ENCODE results near the gene RPS15A.
"Not testable (repeated sequence)": the region's sequence is repeated elsewhere in the genome, so short reads cannot be mapped to it uniquely, and the experiment has no call there.

Gene RPS15A

GRCh38 chr16:18783430-18784341 is 6.4 kb downstream of the RPS15A start:
- Mint-ChIP-seq H3K36me3 (ENCODE audit: low read depth) (peaks cover 56% of the 10 kb centered on the region), H3K9me3 (no peaks in the 10 kb centered on the region), H3K4me1 (ENCODE audit: low read depth) (peaks cover 38% of the 10 kb centered on the region), H3K27me3 (ENCODE audit: low read depth) (no peaks in the 10 kb centered on the region), H3K4me3 (no peak overlapping the region), H3K27ac (no peak overlapping the region)
- no peak for DNase-seq (ENCODE audit: low spot score)

- H3K36me3 Mint-ChIP-seq (ENCODE audit: low read depth) = peaks cover 49% of the 10 kb centered on the region
- H3K4me1 Mint-ChIP-seq (ENCODE audit: low read depth) = peaks cover 29% of the 10 kb centered on the region
- H3K9me3 Mint-ChIP-seq = no peaks in the 10 kb centered on the region
- no peak overlapping the region for H3K4me3 Mint-ChIP-seq
- no peak overlapping the region for H3K27ac Mint-ChIP-seq
- H3K27me3 Mint-ChIP-seq (ENCODE audit: low read depth) = no peaks in the 10 kb centered on the region
- no peak for DNase-seq (ENCODE audit: low spot score)
Measured at GRCh38 chr16:18782697-18783429, 7.3 kb downstream of the RPS15A start.

GRCh38 chr16:18781232-18781631 is 8.9 kb downstream of the RPS15A start:
- H3K27me3 Mint-ChIP-seq (ENCODE audit: low read depth); DNase-seq (ENCODE audit: low spot score); H3K4me3 Mint-ChIP-seq; H3K9me3 Mint-ChIP-seq; H3K27ac Mint-ChIP-seq: not testable (repeated sequence)
- Mint-ChIP-seq H3K36me3 (ENCODE audit: low read depth) (peaks cover 38% of the 10 kb centered on the region), H3K4me1 (ENCODE audit: low read depth) (peaks cover 20% of the 10 kb centered on the region)

- not testable (repeated sequence) for H3K27me3 Mint-ChIP-seq (ENCODE audit: low read depth); H3K27ac Mint-ChIP-seq; H3K9me3 Mint-ChIP-seq; H3K4me3 Mint-ChIP-seq; DNase-seq (ENCODE audit: low spot score)
- Mint-ChIP-seq H3K4me1 (ENCODE audit: low read depth) (peaks cover 16% of the 10 kb centered on the region), H3K36me3 (ENCODE audit: low read depth) (peaks cover 31% of the 10 kb centered on the region)
Measured at GRCh38 chr16:18780460-18781026, 9.6 kb downstream of the RPS15A start.

GRCh38 chr16:18777664-18778063 is 12.5 kb downstream of the RPS15A start:
- H3K27me3 Mint-ChIP-seq (ENCODE audit: low read depth); H3K27ac Mint-ChIP-seq; H3K9me3 Mint-ChIP-seq; DNase-seq (ENCODE audit: low spot score); H3K4me3 Mint-ChIP-seq; H3K36me3 Mint-ChIP-seq (ENCODE audit: low read depth); H3K4me1 Mint-ChIP-seq (ENCODE audit: low read depth): not testable (repeated sequence)

GRCh38 chr16:18776334-18776733 is 13.8 kb downstream of the RPS15A start:
- H3K4me1 Mint-ChIP-seq (ENCODE audit: low read depth); H3K27ac Mint-ChIP-seq; H3K27me3 Mint-ChIP-seq (ENCODE audit: low read depth); H3K4me3 Mint-ChIP-seq; DNase-seq (ENCODE audit: low spot score); H3K9me3 Mint-ChIP-seq: not testable (repeated sequence)
- H3K36me3 Mint-ChIP-seq (ENCODE audit: low read depth) = peaks cover 10% of the 10 kb centered on the region

- not testable (repeated sequence) for DNase-seq (ENCODE audit: low spot score); H3K27me3 Mint-ChIP-seq (ENCODE audit: low read depth); H3K27ac Mint-ChIP-seq; H3K4me3 Mint-ChIP-seq; H3K9me3 Mint-ChIP-seq; H3K4me1 Mint-ChIP-seq (ENCODE audit: low read depth)
- peaks cover 14% of the 10 kb centered on the region for H3K36me3 Mint-ChIP-seq (ENCODE audit: low read depth)
Measured at GRCh38 chr16:18774651-18775050, 15.5 kb downstream of the RPS15A start.

GRCh38 chr16:18772171-18772570 is 18.0 kb downstream of the RPS15A start:
- not testable (repeated sequence) for H3K9me3 Mint-ChIP-seq; H3K4me1 Mint-ChIP-seq (ENCODE audit: low read depth); H3K27ac Mint-ChIP-seq; H3K27me3 Mint-ChIP-seq (ENCODE audit: low read depth); H3K4me3 Mint-ChIP-seq; DNase-seq (ENCODE audit: low spot score)
- H3K36me3 Mint-ChIP-seq (ENCODE audit: low read depth) = peaks cover 16% of the 10 kb centered on the region

- not testable (repeated sequence) for H3K9me3 Mint-ChIP-seq; H3K27me3 Mint-ChIP-seq (ENCODE audit: low read depth); DNase-seq (ENCODE audit: low spot score); H3K4me3 Mint-ChIP-seq; H3K4me1 Mint-ChIP-seq (ENCODE audit: low read depth)
- peak overlapping the region; percentile 55 for H3K27ac Mint-ChIP-seq
- H3K36me3 Mint-ChIP-seq (ENCODE audit: low read depth) = peaks cover 13% of the 10 kb centered on the region
Measured at GRCh38 chr16:18770336-18770962, 19.7 kb downstream of the RPS15A start.

GRCh38 chr16:18767217-18767616 is 22.9 kb downstream of the RPS15A start:
- Mint-ChIP-seq H3K4me3 (peak overlapping the region; percentile 21), H3K36me3 (ENCODE audit: low read depth) (peaks cover 12% of the 10 kb centered on the region)
- DNase-seq (ENCODE audit: low spot score); H3K9me3 Mint-ChIP-seq; H3K27me3 Mint-ChIP-seq (ENCODE audit: low read depth); H3K27ac Mint-ChIP-seq; H3K4me1 Mint-ChIP-seq (ENCODE audit: low read depth): not testable (repeated sequence)

- H3K9me3 Mint-ChIP-seq; DNase-seq (ENCODE audit: low spot score); H3K27ac Mint-ChIP-seq; H3K36me3 Mint-ChIP-seq (ENCODE audit: low read depth); H3K4me3 Mint-ChIP-seq; H3K27me3 Mint-ChIP-seq (ENCODE audit: low read depth): not testable (repeated sequence)
- peaks cover 13% of the 10 kb centered on the region for H3K4me1 Mint-ChIP-seq (ENCODE audit: low read depth)
Measured at GRCh38 chr16:18762713-18763112, 27.4 kb downstream of the RPS15A start.

- Mint-ChIP-seq H3K4me3 (peak overlapping the region; percentile 32), H3K27ac (peak overlapping the region; percentile 26), H3K4me1 (ENCODE audit: low read depth) (peaks cover 21% of the 10 kb centered on the region)
- H3K27me3 Mint-ChIP-seq (ENCODE audit: low read depth); H3K9me3 Mint-ChIP-seq; H3K36me3 Mint-ChIP-seq (ENCODE audit: low read depth): not testable (repeated sequence)
- DNase-seq (ENCODE audit: low spot score) = peak; percentile 50
Measured at GRCh38 chr16:18759598-18760520, 30.3 kb downstream of the RPS15A start.
